Measurements from ENCODE around the gene BAD. TPM values are rescaled to one million over a fixed set of nuclear protein-coding genes. Genes with fewer than 3 reads are reported as not detected.
A peak's percentile ranks its signal among the peaks of the same experiment; 100 is the strongest.

BAD gene
- total and polyA plus RNA-seq, 10 of the 15 experiments (the other 5 are each of a cell fraction or from before 2014, with no cell fraction given): 1.5 to 67.2 (median 39.6) TPM

- TF ChIP-seq HDGF (IDR thresholded peaks at IDR 0.05) (no peak), RUNX3 (IDR thresholded peaks at IDR 0.05; ENCODE audit: low read length) (peak; percentile 83), MAX (IDR thresholded peaks at IDR 0.05; ENCODE audit: low read depth, low read length) (peak; percentile 32; the same call in 1 of the 2 replicates), PKNOX1 (IDR thresholded peaks at IDR 0.05) (peak; percentile 53), MTA2 (IDR thresholded peaks at IDR 0.05; ENCODE audit: low read depth) (peak; percentile 97), KAT2A (conservative IDR thresholded peaks at IDR 0.05; ENCODE audit: control insufficient read depth, low read depth, low read length) (no peak), ESRRA (IDR thresholded peaks at IDR 0.05; ENCODE audit: low read length) (no peak; the same call in 1 of the 2 replicates), STAT1 (conservative IDR thresholded peaks at IDR 0.05) (no peak; the same call in 1 of the 2 replicates), SKIL (IDR thresholded peaks at IDR 0.05; ENCODE audit: low read depth, poor library complexity, severe bottlenecking) (no peak), FOXM1 (IDR thresholded peaks at IDR 0.05; ENCODE audit: low read depth, low read length) (0 out of 2 replicates have a peak, but pooled peaks have one; percentile 13), RCOR1 (conservative IDR thresholded peaks at IDR 0.05; ENCODE audit: low read depth, low read length) (no peak), PAX8 (IDR thresholded peaks at IDR 0.05) (no peak), ZSCAN29 (IDR thresholded peaks at IDR 0.05) (no peak), CBX5 (IDR thresholded peaks at IDR 0.05; ENCODE audit: low read depth) (no peak; the same call in 1 of the 2 replicates), BHLHE40 (IDR thresholded peaks at IDR 0.05; ENCODE audit: borderline replicate concordance in 1 of 2, low read depth in 2 of 2, low read length in 1 of 2) (peak; percentile 32 to 40; a peak in 2 of 4 replicates), E4F1 (IDR thresholded peaks at IDR 0.05; ENCODE audit: borderline replicate concordance, partially characterized antibody) (peak; percentile 88), ZBED1 (IDR thresholded peaks at IDR 0.05; ENCODE audit: borderline replicate concordance) (peak; percentile 83), JUND (IDR thresholded peaks at IDR 0.05; ENCODE audit: low read depth, low read length) (no peak), RAD21 (IDR thresholded peaks at IDR 0.05; ENCODE audit: insufficient read depth, low read depth, low read length) (no peak), USF2 (IDR thresholded peaks at IDR 0.05; ENCODE audit: borderline replicate concordance, low read depth, low read length) (no peak), ZNF207 (IDR thresholded peaks at IDR 0.05; ENCODE audit: borderline replicate concordance) (peak; percentile 29; the same call in 1 of the 2 replicates), SREBF1 (IDR thresholded peaks at IDR 0.05; ENCODE audit: low read length) (peak; percentile 86), POU2F2 (IDR thresholded peaks at IDR 0.05; ENCODE audit: borderline replicate concordance, low read depth, low read length) (peak; percentile 92; the same call in 2 of the 3 replicates), POLR2A (IDR thresholded peaks at IDR 0.05; ENCODE audit: low read depth, low read length) (peak; percentile 77), SRF (IDR thresholded peaks at IDR 0.05; ENCODE audit: low read depth in 2 of 2, low read length in 2 of 2) (peak; percentile 68 to 85)
Observed at GRCh38 chr11:64269540-64270220, 14.8 kb downstream of the BAD start (continued).
